ENCODE measurements around the gene CAMSAP2.

The CAMSAP2 gene

GRCh38 chr1:200738327-200738948 is at the start of gene CAMSAP2:
Gene CAMSAP2, plus strand, starts transcription at chr1:200738893. Its CDS starts 935 bp downstream, at chr1:200739828.
- DNase-seq (ENCODE audit: low read depth, low spot score): no peak

- no peak for DNase-seq (ENCODE audit: low read depth, low spot score)
These were observed 46.4 kb upstream of the CAMSAP2 start for GRCh38 chr1:200692316-200692715.

- no peak for DNase-seq (ENCODE audit: low read depth, low spot score)
These were observed 45.4 kb upstream of the CAMSAP2 start for GRCh38 chr1:200693327-200693726.

GRCh38 chr1:200694738-200695137 is 44.0 kb upstream of the CAMSAP2 start:
- DNase-seq (ENCODE audit: low read depth, low spot score): no peak

GRCh38 chr1:200699871-200700270 is 38.8 kb upstream of the CAMSAP2 start:
- peak; percentile 43 for DNase-seq (ENCODE audit: low read depth, low spot score)

- no peak for DNase-seq (ENCODE audit: low read depth, low spot score)
These were observed 33.6 kb upstream of the CAMSAP2 start for GRCh38 chr1:200704986-200705500.

GRCh38 chr1:200706111-200706814 is 32.4 kb upstream of the CAMSAP2 start:
- no peak for DNase-seq (ENCODE audit: low read depth, low spot score)

GRCh38 chr1:200707116-200707515 is 31.6 kb upstream of the CAMSAP2 start:
- DNase-seq (ENCODE audit: low read depth, low spot score): no peak

GRCh38 chr1:200708161-200708560 is 30.5 kb upstream of the CAMSAP2 start:
- no peak for DNase-seq (ENCODE audit: low read depth, low spot score)

- no peak for DNase-seq (ENCODE audit: low read depth, low spot score)
These were observed 29.9 kb upstream of the CAMSAP2 start for GRCh38 chr1:200708769-200709168.

GRCh38 chr1:200710166-200710565 is 28.5 kb upstream of the CAMSAP2 start:
- DNase-seq (ENCODE audit: low read depth, low spot score): no peak

- no peak for DNase-seq (ENCODE audit: low read depth, low spot score)
These were observed 24.0 kb upstream of the CAMSAP2 start for GRCh38 chr1:200714504-200715187.

GRCh38 chr1:200720199-200720598 is 18.5 kb upstream of the CAMSAP2 start:
- DNase-seq (ENCODE audit: low read depth, low spot score): no peak

- DNase-seq (ENCODE audit: low read depth, low spot score): no peak
These were observed 14.6 kb upstream of the CAMSAP2 start for GRCh38 chr1:200724064-200724463.

GRCh38 chr1:200727257-200727656 is 11.4 kb upstream of the CAMSAP2 start:
- DNase-seq (ENCODE audit: low read depth, low spot score): no peak

GRCh38 chr1:200729863-200730262 is 8.8 kb upstream of the CAMSAP2 start:
- no peak for DNase-seq (ENCODE audit: low read depth, low spot score)

- no peak for DNase-seq (ENCODE audit: low read depth, low spot score)
These were observed 6.9 kb upstream of the CAMSAP2 start for GRCh38 chr1:200731654-200732332.

GRCh38 chr1:200732438-200732837 is 6.3 kb upstream of the CAMSAP2 start:
- peak; percentile 22 for DNase-seq (ENCODE audit: low read depth, low spot score)

- no peak for DNase-seq (ENCODE audit: low read depth, low spot score)
These were observed 4.8 kb upstream of the CAMSAP2 start for GRCh38 chr1:200733907-200734306.

- DNase-seq (ENCODE audit: low read depth, low spot score): no peak
These were observed 924 bp upstream of the CAMSAP2 start for GRCh38 chr1:200737647-200738291.

GRCh38 chr1:200738949-200739651 is 407 bp downstream of the CAMSAP2 start:
- peak; percentile 90 for DNase-seq (ENCODE audit: low read depth, low spot score)
